H9 (cell line): ENCODE data around the gene ARL5B. TPM values are rescaled to one million over a fixed set of nuclear protein-coding genes. Genes with fewer than 3 reads are reported as not detected.

ENCODE experiments used
- DNase-seq: peaks from one replicate; pipeline ENCODE4 v3.0.0-alpha.2; 2017
- H2AFZ ChIP-seq: one replicate; pipeline ENCODE4 v1.6.1; 2013; ENCODE audit warnings: mild to moderate bottlenecking, low read length, control low read depth, moderate library complexity
- H2AK5ac ChIP-seq: 2 replicates; pipeline ENCODE4 v1.6.1; 2013; ENCODE audit warnings: low read length, control low read depth, mixed read lengths; ENCODE audit not compliant: insufficient read length
- H2BK120ac ChIP-seq: one replicate; pipeline ENCODE4 v1.6.1; 2013; ENCODE audit warnings: low read depth, mild to moderate bottlenecking, low read length, control low read depth, inconsistent platforms; ENCODE audit not compliant: poor library complexity, severe bottlenecking
- H2BK12ac ChIP-seq: 2 replicates; pipeline ENCODE4 v1.6.1; 2013; ENCODE audit warnings: low read length, control low read depth, mixed read lengths, low read depth; ENCODE audit not compliant: insufficient read length
- H2BK15ac ChIP-seq: 2 replicates; pipeline ENCODE4 v1.6.1; 2013; ENCODE audit warnings: low read depth, low read length, control low read depth
- H2BK20ac ChIP-seq: one replicate; pipeline ENCODE4 v1.6.1; 2013; ENCODE audit warnings: low read depth, mild to moderate bottlenecking, low read length, control low read depth, inconsistent platforms; ENCODE audit not compliant: poor library complexity, severe bottlenecking
- H2BK5ac ChIP-seq: 2 replicates; pipeline ENCODE4 v1.6.1; 2013; ENCODE audit warnings: low read length, control low read depth, mixed read lengths; ENCODE audit not compliant: insufficient read length
- H3K14ac ChIP-seq: 2 replicates; pipeline ENCODE4 v1.6.1; 2013; ENCODE audit warnings: low read length, control low read depth; ENCODE audit not compliant: insufficient read depth
- H3K18ac ChIP-seq: 2 replicates; pipeline ENCODE4 v1.6.1; 2013; ENCODE audit warnings: low read depth, mild to moderate bottlenecking, mixed read lengths, low read length, control low read depth; ENCODE audit not compliant: insufficient read length
- H3K23ac ChIP-seq: 2 replicates; pipeline ENCODE4 v1.6.1; 2013; ENCODE audit warnings: low read length, control low read depth, mixed read lengths, low read depth; ENCODE audit not compliant: insufficient read length
- H3K23me2 ChIP-seq: 2 replicates; pipeline ENCODE4 v1.6.1; 2013; ENCODE audit warnings: low read depth, mild to moderate bottlenecking, mixed read lengths, low read length, control low read depth; ENCODE audit not compliant: insufficient read length, poor library complexity, severe bottlenecking
- H3K27ac ChIP-seq: 2 replicates; pipeline ENCODE4 v1.5.1; 2013; ENCODE audit warnings: low read length, control low read depth, mixed read lengths, low read depth; ENCODE audit not compliant: insufficient read length
- H3K27me3 ChIP-seq: 2 replicates; pipeline ENCODE4 v1.6.1; 2013; ENCODE audit warnings: low read length, control low read depth, inconsistent platforms; ENCODE audit not compliant: insufficient read depth
- H3K4ac ChIP-seq: 2 replicates; pipeline ENCODE4 v1.6.1; 2013; ENCODE audit warnings: low read depth, mild to moderate bottlenecking, control low read depth, inconsistent platforms, low read length, moderate library complexity
- H3K4me1 ChIP-seq: 2 replicates; pipeline ENCODE4 v1.6.1; 2013; ENCODE audit warnings: low read length, control low read depth, inconsistent platforms; ENCODE audit not compliant: insufficient read depth
- H3K4me2 ChIP-seq: 2 replicates; pipeline ENCODE4 v1.6.1; 2013; ENCODE audit warnings: low read length, control low read depth, mixed read lengths; ENCODE audit not compliant: insufficient read length, insufficient read depth
- H3K56ac ChIP-seq: 2 replicates; pipeline ENCODE4 v1.6.1; 2013; ENCODE audit warnings: low read depth, mild to moderate bottlenecking, mixed read lengths, low read length, control low read depth; ENCODE audit not compliant: insufficient read length
- H3K79me1 ChIP-seq: 2 replicates; pipeline ENCODE4 v1.6.1; 2013; ENCODE audit warnings: low read depth, mild to moderate bottlenecking, moderate library complexity, low read length, control low read depth, inconsistent platforms; ENCODE audit not compliant: insufficient read depth, poor library complexity, severe bottlenecking
- H3K79me2 ChIP-seq: 2 replicates; pipeline ENCODE4 v1.6.1; 2013; ENCODE audit warnings: low read length, control low read depth, inconsistent platforms; ENCODE audit not compliant: insufficient read depth
- H3K9ac ChIP-seq: 2 replicates; pipeline ENCODE4 v1.6.1; 2013; ENCODE audit warnings: low read length, control low read depth, mixed read lengths; ENCODE audit not compliant: insufficient read length; ENCODE audit errors: extremely low read depth
- H3K9me3 ChIP-seq: one replicate; pipeline ENCODE4 v1.6.1; 2013; ENCODE audit warnings: low read depth, low read length, inconsistent platforms; ENCODE audit not compliant: control insufficient read depth
- H3T11ph ChIP-seq: one replicate; pipeline ENCODE4 v1.6.1; 2013; ENCODE audit warnings: mild to moderate bottlenecking, low read length, control low read depth, inconsistent platforms
- H4K20me1 ChIP-seq: one replicate; pipeline ENCODE4 v1.6.1; 2013; ENCODE audit not compliant: control insufficient read depth, insufficient read length, insufficient read depth
- H4K5ac ChIP-seq: 2 replicates; pipeline ENCODE4 v1.6.1; 2013; ENCODE audit warnings: low read depth, mild to moderate bottlenecking, mixed read lengths, low read length, control low read depth; ENCODE audit not compliant: insufficient read length
- H4K8ac ChIP-seq: replicated peaks from 2 replicates; pipeline ENCODE4 v1.6.1; 2013; ENCODE audit warnings: low read length, control low read depth, mixed read lengths, low read depth; ENCODE audit not compliant: insufficient read length
- H4K91ac ChIP-seq: 2 replicates; pipeline ENCODE4 v1.6.1; 2013; ENCODE audit warnings: low read depth, mild to moderate bottlenecking, moderate library complexity, mixed read lengths, low read length, control low read depth; ENCODE audit not compliant: insufficient read length
- H3K27ac Mint-ChIP-seq, 3 experiments: 2 replicates in 2 of 3; 3 replicates in 1 of 3; pipeline ENCODE4 v1.8.0; 2020 to 2021; ENCODE audit warnings: mixed read lengths in 3 of 3, mild to moderate bottlenecking in 1 of 3, moderate library complexity in 1 of 3
- H3K27me3 Mint-ChIP-seq: 2 replicates; pipeline ENCODE4 v1.8.0; 2021; ENCODE audit warnings: low read depth, mild to moderate bottlenecking, moderate library complexity, mixed read lengths
- H3K36me3 Mint-ChIP-seq, 3 experiments: 2 replicates in 2 of 3; 3 replicates in 1 of 3; pipeline ENCODE4 v1.8.0; 2020 to 2021; ENCODE audit warnings: low read depth in 3 of 3, mixed read lengths in 3 of 3; ENCODE audit not compliant: insufficient read depth in 1 of 3
- H3K4me1 Mint-ChIP-seq, 2 experiments: 2 replicates each; pipeline ENCODE4 v1.8.0; 2020; ENCODE audit warnings: mixed read lengths in 2 of 2
- H3K4me3 Mint-ChIP-seq, 2 experiments: 2 replicates in 1 of 2; 3 replicates in 1 of 2; pipeline ENCODE4 v1.8.0; 2020 to 2021; ENCODE audit warnings: mild to moderate bottlenecking in 2 of 2, mixed read lengths in 2 of 2, moderate library complexity in 1 of 2
- H3K9me3 Mint-ChIP-seq, 2 experiments: 2 replicates in 1 of 2; 3 replicates in 1 of 2; pipeline ENCODE4 v1.8.0; 2020; ENCODE audit warnings: mild to moderate bottlenecking in 2 of 2, mixed read lengths in 2 of 2, moderate library complexity in 1 of 2
- WGBS: extraction: QIAGEN DNeasy Blood & Tissue Kit; methylation state at CpG from one replicate; pipeline ENCODE4 v1.1.7; 2013; ENCODE audit warnings: missing lambda C conversion rate, low lambda C conversion rate, mixed read lengths; ENCODE audit not compliant: insufficient read length; ENCODE audit errors: extremely low coverage; 5-methylcytosine and 5-hydroxymethylcytosine counted together
- total RNA-seq: library from RNA; stranded (reverse); gene quantifications from 2 replicates; pipeline ENCODE4 v1.2.1, GENCODE V29; 2021
- TF ChIP-seq, protein P1 (sequence below): fragments of 200-600 bp; sonication (generic); conservative IDR thresholded peaks from 3 replicates; pipeline ENCODE4 v1.8.0; 2021; ENCODE audit warnings: antibody characterized with exemption, mild to moderate bottlenecking

ARL5B gene
- total RNA-seq, 1 experiment from 2014 or later, result 33.9 TPM

DNA sequence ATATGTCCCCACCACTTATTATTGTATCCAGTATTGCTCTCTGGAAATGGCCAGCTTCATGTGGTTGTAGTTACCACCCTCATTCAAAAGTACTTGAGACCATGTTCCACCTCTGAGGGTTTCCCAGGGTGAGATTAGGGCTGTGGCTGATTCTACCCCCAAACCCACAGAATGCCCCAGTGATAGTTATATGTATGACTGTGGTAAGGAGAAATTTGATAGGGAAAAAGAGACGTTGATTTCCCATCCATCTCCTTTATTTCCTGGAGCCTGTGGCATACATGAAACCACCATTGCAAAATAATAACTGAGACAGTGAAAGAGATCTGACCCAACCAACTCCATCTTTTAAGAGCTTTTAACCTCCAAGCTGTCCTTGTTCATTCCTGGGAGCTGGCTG is 25.2 kb downstream of the ARL5B start:
- Histone ChIP-seq H2BK5ac (no peak overlapping the region), H3K4me2 (no peak overlapping the region), H2AFZ (no peak overlapping the region), H4K91ac (no peak overlapping the region), H2BK15ac (no peak overlapping the region), H3K18ac (no peak overlapping the region), H3T11ph (no peak overlapping the region), H3K23me2 (no peaks in the 10 kb centered on the region), H2BK12ac (no peak overlapping the region), H3K79me2 (no peaks in the 10 kb centered on the region), H4K20me1 (no peaks in the 10 kb centered on the region), H3K56ac (no peak overlapping the region), H2BK120ac (no peak overlapping the region), H3K9me3 (no peaks in the 10 kb centered on the region), H2BK20ac (no peak overlapping the region), H3K4me1 (no peaks in the 10 kb centered on the region), H2AK5ac (no peak overlapping the region), H3K9ac (no peak overlapping the region), H3K14ac (no peak overlapping the region), H3K27me3 (no peaks in the 10 kb centered on the region), H3K23ac (no peak overlapping the region), H3K79me1 (no peaks in the 10 kb centered on the region), H4K5ac (no peak overlapping the region), H3K4ac (no peak overlapping the region), H4K8ac (no peak overlapping the region), H3K27ac (no peak overlapping the region)
- Mint-ChIP-seq H3K27ac (no peak overlapping the region), H3K4me3 (no peak overlapping the region), H3K4me1 (peaks cover 8 to 10% of the 10 kb centered on the region in 2 experiments), H3K36me3 (peaks cover 0 to 5% (median 0%) of the 10 kb centered on the region in 3 experiments; a peak in 2 of 7 replicates), H3K9me3 (no peaks in the 10 kb centered on the region), H3K27me3 (no peaks in the 10 kb centered on the region)
- TF ChIP-seq, protein P1, sequence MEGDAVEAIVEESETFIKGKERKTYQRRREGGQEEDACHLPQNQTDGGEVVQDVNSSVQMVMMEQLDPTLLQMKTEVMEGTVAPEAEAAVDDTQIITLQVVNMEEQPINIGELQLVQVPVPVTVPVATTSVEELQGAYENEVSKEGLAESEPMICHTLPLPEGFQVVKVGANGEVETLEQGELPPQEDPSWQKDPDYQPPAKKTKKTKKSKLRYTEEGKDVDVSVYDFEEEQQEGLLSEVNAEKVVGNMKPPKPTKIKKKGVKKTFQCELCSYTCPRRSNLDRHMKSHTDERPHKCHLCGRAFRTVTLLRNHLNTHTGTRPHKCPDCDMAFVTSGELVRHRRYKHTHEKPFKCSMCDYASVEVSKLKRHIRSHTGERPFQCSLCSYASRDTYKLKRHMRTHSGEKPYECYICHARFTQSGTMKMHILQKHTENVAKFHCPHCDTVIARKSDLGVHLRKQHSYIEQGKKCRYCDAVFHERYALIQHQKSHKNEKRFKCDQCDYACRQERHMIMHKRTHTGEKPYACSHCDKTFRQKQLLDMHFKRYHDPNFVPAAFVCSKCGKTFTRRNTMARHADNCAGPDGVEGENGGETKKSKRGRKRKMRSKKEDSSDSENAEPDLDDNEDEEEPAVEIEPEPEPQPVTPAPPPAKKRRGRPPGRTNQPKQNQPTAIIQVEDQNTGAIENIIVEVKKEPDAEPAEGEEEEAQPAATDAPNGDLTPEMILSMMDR, result no peak
- DNase-seq, result no peak
- no CpG with 5 or more reads among the region's 1 CpG for WGBS
